VCaP (cell line): ENCODE results near the gene DHRS7C.
"Not testable (repeated sequence)": the region's sequence is repeated elsewhere in the genome, so short reads cannot be mapped to it uniquely, and the experiment has no call there.

Experiments
- H3K27ac ChIP-seq: fragments of 450-650 bp; 2 replicates; pipeline ENCODE4 v1.5.1; 2017
- TF ChIP-seq, protein P1 (sequence below): fragments of 450-650 bp; conservative IDR thresholded peaks from 2 replicates; pipeline ENCODE4 v1.5.1; 2017; ENCODE audit warnings: mild to moderate bottlenecking, moderate library complexity

Gene DHRS7C

GRCh38 chr17:9792181-9792840, 919 bp upstream of the DHRS7C start:
- no peak overlapping the region for H3K27ac ChIP-seq
- TF ChIP-seq, protein P1, sequence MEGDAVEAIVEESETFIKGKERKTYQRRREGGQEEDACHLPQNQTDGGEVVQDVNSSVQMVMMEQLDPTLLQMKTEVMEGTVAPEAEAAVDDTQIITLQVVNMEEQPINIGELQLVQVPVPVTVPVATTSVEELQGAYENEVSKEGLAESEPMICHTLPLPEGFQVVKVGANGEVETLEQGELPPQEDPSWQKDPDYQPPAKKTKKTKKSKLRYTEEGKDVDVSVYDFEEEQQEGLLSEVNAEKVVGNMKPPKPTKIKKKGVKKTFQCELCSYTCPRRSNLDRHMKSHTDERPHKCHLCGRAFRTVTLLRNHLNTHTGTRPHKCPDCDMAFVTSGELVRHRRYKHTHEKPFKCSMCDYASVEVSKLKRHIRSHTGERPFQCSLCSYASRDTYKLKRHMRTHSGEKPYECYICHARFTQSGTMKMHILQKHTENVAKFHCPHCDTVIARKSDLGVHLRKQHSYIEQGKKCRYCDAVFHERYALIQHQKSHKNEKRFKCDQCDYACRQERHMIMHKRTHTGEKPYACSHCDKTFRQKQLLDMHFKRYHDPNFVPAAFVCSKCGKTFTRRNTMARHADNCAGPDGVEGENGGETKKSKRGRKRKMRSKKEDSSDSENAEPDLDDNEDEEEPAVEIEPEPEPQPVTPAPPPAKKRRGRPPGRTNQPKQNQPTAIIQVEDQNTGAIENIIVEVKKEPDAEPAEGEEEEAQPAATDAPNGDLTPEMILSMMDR: no peak

GRCh38 chr17:9790316-9790715, 1.1 kb downstream of the DHRS7C start:
- TF ChIP-seq, protein P1: no peak
- H3K27ac ChIP-seq: no peak overlapping the region

DNA sequence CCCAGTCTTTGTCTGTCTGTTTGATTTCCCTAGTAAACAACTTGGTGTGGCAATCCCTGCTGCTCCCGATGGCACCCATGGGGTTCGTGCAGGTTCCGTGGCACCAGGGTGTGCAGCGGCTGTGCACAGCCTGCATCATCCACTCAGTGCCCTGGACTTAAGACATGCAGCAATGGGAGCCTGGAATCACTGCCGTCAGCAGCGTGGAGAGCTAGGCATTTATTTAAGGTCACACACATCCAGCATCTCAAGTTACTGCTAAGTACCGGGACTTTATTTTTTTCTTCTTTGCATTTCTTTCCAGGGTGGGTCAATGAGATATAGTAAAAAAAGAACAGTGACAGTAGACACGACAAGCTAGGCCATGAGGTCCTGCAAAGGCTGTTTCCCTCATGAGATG, 2.8 kb downstream of the DHRS7C start:
- no peak overlapping the region for H3K27ac ChIP-seq
- TF ChIP-seq, protein P1: no peak

DNA sequence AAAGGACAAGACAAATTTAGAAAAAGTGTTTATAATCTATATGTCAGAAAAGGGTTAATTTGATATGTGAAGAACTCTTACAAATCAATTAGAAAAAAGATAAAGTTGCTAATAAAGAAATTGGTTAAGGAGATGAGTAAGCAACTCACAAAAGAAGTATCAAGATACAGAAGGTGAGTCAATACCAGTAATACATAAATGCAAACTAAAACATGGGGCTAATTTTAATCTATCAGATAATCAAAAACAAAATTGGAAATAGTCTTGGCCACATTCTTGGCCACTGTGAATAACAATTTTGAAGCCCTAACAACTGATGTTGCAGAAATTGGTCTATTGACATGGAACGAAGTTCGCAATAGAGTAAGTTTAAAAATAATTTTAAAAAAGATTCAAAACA, 6.8 kb downstream of the DHRS7C start:
- H3K27ac ChIP-seq: no peak overlapping the region
- TF ChIP-seq, protein P1: no peak

- not testable (repeated sequence) for H3K27ac ChIP-seq
Observed at GRCh38 chr17:9783465-9783864, 7.9 kb downstream of the DHRS7C start.

- TF ChIP-seq, protein P1: no peak
- no peak overlapping the region for H3K27ac ChIP-seq
Observed at GRCh38 chr17:9783050-9783449, 8.3 kb downstream of the DHRS7C start.

DNA sequence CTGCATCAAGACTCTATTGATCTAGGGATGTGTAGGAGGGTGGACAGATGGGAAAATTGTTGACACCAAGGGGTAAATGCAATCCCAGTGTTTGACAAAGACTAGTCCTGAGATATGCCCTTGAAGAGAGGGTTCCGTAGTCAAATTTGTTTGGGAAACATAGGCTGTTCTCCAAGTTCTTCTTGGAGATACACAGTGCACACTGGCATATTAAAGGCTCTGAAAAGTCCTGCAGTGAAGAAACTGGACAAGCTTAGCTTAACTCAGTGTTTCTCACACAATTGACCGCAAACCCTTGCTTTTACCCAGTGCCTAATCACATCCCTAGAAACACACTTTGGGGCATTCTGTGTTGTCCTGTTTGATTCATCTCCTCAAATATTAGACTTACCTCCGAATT, 10.8 kb downstream of the DHRS7C start:
- TF ChIP-seq, protein P1: no peak
- no peak overlapping the region for H3K27ac ChIP-seq

- H3K27ac ChIP-seq: no peak overlapping the region
- TF ChIP-seq, protein P1: no peak
Observed at GRCh38 chr17:9776911-9777310, 14.5 kb downstream of the DHRS7C start.
